WERI-Rb-1 (cell line): ENCODE measurements around the gene EBLN2.
A peak's percentile ranks its signal among the peaks of the same experiment; 100 is the strongest.

ENCODE experiments used
- DNase-seq: peaks from one replicate; pipeline ENCODE4 v3.0.0-alpha.2; 2020
- H3K27ac ChIP-seq: fragments of 250-450 bp; sonication (Bioruptor Pico); 2 replicates; pipeline ENCODE4 v1.5.1; 2020; ENCODE audit warnings: mild to moderate bottlenecking, moderate library complexity
- H3K27me3 ChIP-seq: fragments of 250-450 bp; sonication (Bioruptor Pico); 2 replicates; pipeline ENCODE4 v1.5.1; 2021; ENCODE audit warnings: mild to moderate bottlenecking, low read depth, moderate library complexity; ENCODE audit not compliant: insufficient read depth, severe bottlenecking
- H3K36me3 ChIP-seq: fragments of 250-450 bp; sonication (Bioruptor Pico); 2 replicates; pipeline ENCODE4 v1.5.1; 2020; ENCODE audit warnings: mild to moderate bottlenecking, moderate library complexity
- H3K4me3 ChIP-seq: 2 replicates; pipeline ENCODE4 v1.5.1; 2011; ENCODE audit warnings: low read depth, mild to moderate bottlenecking, control low read depth, low read length
- H3K9me3 ChIP-seq: fragments of 250-450 bp; sonication (Bioruptor Pico); 2 replicates; pipeline ENCODE4 v1.5.1; 2021; ENCODE audit warnings: mild to moderate bottlenecking, moderate library complexity; ENCODE audit not compliant: severe bottlenecking
- TF ChIP-seq, protein P1 (sequence below): IDR thresholded peaks from 2 replicates; pipeline ENCODE4 v1.5.1; 2011; ENCODE audit warnings: low read depth, mild to moderate bottlenecking, control low read depth, inconsistent platforms, low read length

The EBLN2 gene

DNA sequence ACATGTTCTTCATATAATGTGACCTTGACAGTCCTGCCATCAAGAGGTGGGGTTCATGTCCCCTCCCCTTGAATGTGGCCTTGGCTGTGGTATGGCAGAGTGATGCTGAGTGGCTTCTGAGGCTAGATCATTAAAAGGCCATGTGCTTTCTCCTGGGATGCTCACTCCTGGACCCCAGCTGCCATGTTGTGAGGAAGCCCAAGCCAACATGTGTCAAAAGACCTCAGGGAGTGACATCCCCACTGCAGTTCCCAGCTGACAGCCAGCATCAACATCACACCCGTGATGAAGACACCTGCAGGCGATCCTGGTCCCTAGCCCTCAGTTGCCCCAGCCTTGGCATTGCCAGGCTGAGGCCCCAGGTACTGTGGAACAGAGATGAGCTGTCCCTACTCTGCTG is 36.6 kb downstream of the EBLN2 start:
- no peak overlapping the region for H3K4me3 ChIP-seq
- H3K27ac ChIP-seq = no peak overlapping the region
- TF ChIP-seq, protein P1, sequence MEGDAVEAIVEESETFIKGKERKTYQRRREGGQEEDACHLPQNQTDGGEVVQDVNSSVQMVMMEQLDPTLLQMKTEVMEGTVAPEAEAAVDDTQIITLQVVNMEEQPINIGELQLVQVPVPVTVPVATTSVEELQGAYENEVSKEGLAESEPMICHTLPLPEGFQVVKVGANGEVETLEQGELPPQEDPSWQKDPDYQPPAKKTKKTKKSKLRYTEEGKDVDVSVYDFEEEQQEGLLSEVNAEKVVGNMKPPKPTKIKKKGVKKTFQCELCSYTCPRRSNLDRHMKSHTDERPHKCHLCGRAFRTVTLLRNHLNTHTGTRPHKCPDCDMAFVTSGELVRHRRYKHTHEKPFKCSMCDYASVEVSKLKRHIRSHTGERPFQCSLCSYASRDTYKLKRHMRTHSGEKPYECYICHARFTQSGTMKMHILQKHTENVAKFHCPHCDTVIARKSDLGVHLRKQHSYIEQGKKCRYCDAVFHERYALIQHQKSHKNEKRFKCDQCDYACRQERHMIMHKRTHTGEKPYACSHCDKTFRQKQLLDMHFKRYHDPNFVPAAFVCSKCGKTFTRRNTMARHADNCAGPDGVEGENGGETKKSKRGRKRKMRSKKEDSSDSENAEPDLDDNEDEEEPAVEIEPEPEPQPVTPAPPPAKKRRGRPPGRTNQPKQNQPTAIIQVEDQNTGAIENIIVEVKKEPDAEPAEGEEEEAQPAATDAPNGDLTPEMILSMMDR = no peak
- no peak for DNase-seq
- no peaks in the 10 kb centered on the region for H3K9me3 ChIP-seq
- no peaks in the 10 kb centered on the region for H3K36me3 ChIP-seq
- no peaks in the 10 kb centered on the region for H3K27me3 ChIP-seq

DNA sequence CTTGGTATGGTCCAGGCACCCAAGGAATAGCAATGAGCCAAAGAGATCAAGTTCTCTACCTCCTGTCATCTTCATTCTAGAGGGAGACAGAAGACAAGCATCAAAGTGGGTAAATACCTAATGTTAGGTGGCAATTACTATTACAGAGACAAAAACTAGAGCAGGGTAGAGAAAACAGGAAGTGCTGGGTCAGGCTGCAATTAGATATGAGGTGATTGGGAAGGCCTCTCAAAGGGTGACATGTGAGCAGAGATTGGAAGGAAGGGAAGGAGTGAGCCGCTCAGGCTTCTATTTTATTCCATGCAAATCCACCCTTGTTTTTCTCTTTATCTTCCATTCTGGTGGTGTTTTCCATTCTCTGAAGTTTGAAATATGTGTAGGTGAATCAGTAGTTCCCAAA is 37.4 kb downstream of the EBLN2 start:
- H3K4me3 ChIP-seq = no peak overlapping the region
- no peak overlapping the region for H3K27ac ChIP-seq
- H3K9me3 ChIP-seq = no peaks in the 10 kb centered on the region
- DNase-seq = no peak
- no peaks in the 10 kb centered on the region for H3K36me3 ChIP-seq
- H3K27me3 ChIP-seq = no peaks in the 10 kb centered on the region
- TF ChIP-seq, protein P1 = no peak

DNA sequence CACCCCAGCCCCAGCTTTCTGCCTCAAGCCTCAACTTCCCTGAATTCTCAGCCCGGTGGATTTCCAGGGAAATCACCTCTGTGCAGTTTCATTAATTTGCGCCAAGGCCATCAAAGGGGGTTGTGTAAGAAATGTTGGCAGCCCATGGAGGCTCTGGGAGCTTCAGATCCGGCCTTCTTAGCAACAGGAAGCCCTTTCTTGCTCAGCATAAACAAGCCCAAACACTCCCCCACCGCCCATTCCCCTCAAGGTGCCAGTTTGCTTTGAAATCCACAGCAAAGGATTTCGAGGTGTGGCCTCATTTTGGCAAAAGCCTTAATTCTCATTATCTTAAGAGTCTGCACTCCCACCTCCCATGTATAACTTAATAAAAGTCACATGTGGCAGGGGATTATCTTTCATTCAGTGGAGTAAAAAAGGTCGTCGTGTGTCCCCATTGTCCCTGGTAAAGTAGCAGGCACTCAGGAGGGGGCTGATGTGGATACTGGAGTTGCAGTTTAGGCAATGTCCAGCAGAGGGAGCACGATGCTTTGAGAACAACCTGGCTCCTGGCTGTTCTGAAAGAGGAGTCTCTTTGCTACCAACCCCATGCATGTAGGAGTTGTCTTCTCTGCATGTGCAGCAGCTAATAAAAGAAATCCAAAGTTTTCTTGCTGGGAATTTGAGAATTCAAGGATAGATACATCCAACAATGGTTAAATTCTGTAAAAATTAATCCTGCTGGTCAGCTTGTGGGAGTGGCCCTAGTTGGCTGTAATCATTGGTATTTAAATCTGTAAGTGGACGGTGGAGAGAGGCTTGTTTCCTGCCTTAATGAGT is 39.5 kb downstream of the EBLN2 start:
- DNase-seq = peak; percentile 89
- Histone ChIP-seq H3K9me3 (no peaks in the 10 kb centered on the region), H3K4me3 (no peak overlapping the region), H3K36me3 (no peaks in the 10 kb centered on the region), H3K27ac (no peak overlapping the region; the same call in 1 of the 2 replicates), H3K27me3 (no peaks in the 10 kb centered on the region)
- TF ChIP-seq, protein P1 = peak; percentile 90

DNA sequence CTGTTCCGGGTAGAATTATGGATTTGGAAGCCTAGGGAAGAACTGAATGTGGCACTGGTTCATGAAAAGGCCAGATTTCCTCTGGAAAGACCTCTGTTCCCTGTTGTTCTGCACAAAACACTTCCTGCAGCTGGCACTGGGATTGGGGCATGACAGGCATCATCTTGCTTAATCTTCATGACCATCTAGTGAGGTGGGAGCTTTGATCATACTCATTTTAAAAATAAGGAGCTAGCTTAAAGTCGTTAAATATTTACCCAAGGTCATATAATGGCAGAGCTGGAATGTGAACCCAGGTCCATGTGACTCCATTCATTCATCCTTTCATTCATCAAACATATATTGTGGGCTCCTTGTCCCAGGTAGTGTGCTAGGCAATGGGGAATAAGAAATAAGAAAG is 40.4 kb downstream of the EBLN2 start:
- Histone ChIP-seq H3K27ac (no peak overlapping the region), H3K27me3 (no peaks in the 10 kb centered on the region), H3K36me3 (no peaks in the 10 kb centered on the region), H3K4me3 (no peak overlapping the region), H3K9me3 (no peaks in the 10 kb centered on the region)
- DNase-seq = no peak
- TF ChIP-seq, protein P1 = no peak

DNA sequence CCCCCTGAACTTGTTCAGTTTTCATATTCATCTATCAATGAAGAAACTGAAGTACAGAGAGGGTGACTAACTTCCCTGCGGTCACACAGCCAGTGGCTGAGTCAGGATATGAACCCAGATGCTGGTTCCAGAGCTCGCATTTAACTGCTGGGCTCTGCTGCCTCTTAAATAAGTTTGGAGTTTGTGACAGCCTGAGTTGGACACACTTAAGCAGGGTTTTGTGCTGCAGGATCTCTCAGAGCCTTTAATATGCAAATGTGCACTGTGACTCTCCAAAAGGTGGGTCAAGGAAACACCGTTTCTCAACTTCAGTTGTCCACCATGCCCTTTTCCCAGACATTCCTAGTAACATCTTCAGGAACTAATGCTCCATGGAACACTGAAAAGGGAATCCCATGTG is 45.8 kb downstream of the EBLN2 start:
- DNase-seq = no peak
- H3K4me3 ChIP-seq = no peak overlapping the region
- no peaks in the 10 kb centered on the region for H3K27me3 ChIP-seq
- H3K27ac ChIP-seq = no peak overlapping the region
- no peaks in the 10 kb centered on the region for H3K9me3 ChIP-seq
- TF ChIP-seq, protein P1 = no peak
- H3K36me3 ChIP-seq = no peaks in the 10 kb centered on the region
